CD4-positive, alpha-beta memory T cell (primary cell): Measurements from ENCODE around the gene FFAR2. TPM values are rescaled to one million over a fixed set of nuclear protein-coding genes. Genes with fewer than 3 reads are reported as not detected.
"Not testable (repeated sequence)": the region's sequence is repeated elsewhere in the genome, so short reads cannot be mapped to it uniquely, and the experiment has no call there.

Source experiments
- CTCF ChIA-PET: fragments of 350-600 bp; sonication (Branson Sonifier 250); formaldehyde crosslinking; loops from one replicate; lab custom pipeline; 2021; ENCODE audit warnings: inconsistent platforms; ENCODE audit not compliant: partially characterized antibody; lab: Charles Lee
- POLR2A ChIA-PET: fragments of 350-600 bp; sonication (Branson Sonifier 250); formaldehyde crosslinking; loops from one replicate; lab custom pipeline; 2021; ENCODE audit not compliant: partially characterized antibody; lab: Charles Lee
- DNase-seq, 5 donors: peaks; one replicate each; pipeline versions ENCODE4 v3.0.0 to v3.0.0-alpha.2; 2020 to 2022; ENCODE audit warnings: mixed read lengths in 1 of 5
- H3K27ac ChIP-seq: one replicate; pipeline ENCODE4 v1.7.0; 2013; ENCODE audit warnings: low read depth, low read length
- H3K27me3 ChIP-seq: 2 replicates; pipeline ENCODE4 v1.7.0; 2013; ENCODE audit warnings: mild to moderate bottlenecking, low read length, moderate library complexity; ENCODE audit not compliant: insufficient read depth
- H3K36me3 ChIP-seq: 2 replicates; pipeline ENCODE4 v1.7.0; 2013; ENCODE audit warnings: mild to moderate bottlenecking, low read length, moderate library complexity; ENCODE audit not compliant: insufficient read depth
- H3K4me1 ChIP-seq: 2 replicates; pipeline ENCODE4 v1.7.0; 2013; ENCODE audit warnings: mild to moderate bottlenecking, low read length, moderate library complexity; ENCODE audit not compliant: insufficient read depth
- H3K4me3 ChIP-seq, 2 donors: one replicate each; pipeline ENCODE4 v1.7.0; 2013; ENCODE audit warnings: low read length in 2 of 2, mild to moderate bottlenecking in 1 of 2
- H3K9me3 ChIP-seq, 2 donors: one replicate each; pipeline ENCODE4 v1.7.0; 2013; ENCODE audit warnings: low read length in 2 of 2, control low read depth in 1 of 2; ENCODE audit not compliant: control insufficient read depth in 1 of 2
- H3K27ac Mint-ChIP-seq, 7 donors: one replicate each; pipeline ENCODE4 v1.8.0; 2020 to 2021; ENCODE audit warnings: mixed read lengths in 7 of 7, mild to moderate bottlenecking in 6 of 7, inconsistent platforms in 3 of 7, moderate library complexity in 3 of 7
- H3K27me3 Mint-ChIP-seq, 2 donors: one replicate each; pipeline ENCODE4 v1.8.0; 2020 to 2021; ENCODE audit warnings: mixed read lengths in 2 of 2
- H3K36me3 Mint-ChIP-seq, 2 donors: one replicate each; pipeline ENCODE4 v1.8.0; 2020 to 2021; ENCODE audit warnings: mixed read lengths in 2 of 2, inconsistent platforms in 1 of 2, mild to moderate bottlenecking in 1 of 2
- H3K4me1 Mint-ChIP-seq, 4 donors: one replicate each; pipeline ENCODE4 v1.8.0; 2020 to 2021; ENCODE audit warnings: mixed read lengths in 4 of 4, mild to moderate bottlenecking in 1 of 4
- H3K4me3 Mint-ChIP-seq, 8 donors: one replicate each; pipeline ENCODE4 v1.8.0; 2020 to 2021; ENCODE audit warnings: mixed read lengths in 8 of 8, mild to moderate bottlenecking in 7 of 8, moderate library complexity in 6 of 8, inconsistent platforms in 3 of 8
- H3K9me3 Mint-ChIP-seq, 8 donors: one replicate each; pipeline ENCODE4 v1.8.0; 2020 to 2021; ENCODE audit warnings: mixed read lengths in 8 of 8, mild to moderate bottlenecking in 5 of 8, inconsistent platforms in 3 of 8, moderate library complexity in 1 of 8
- intact Hi-C: fragments of 100-400 bp; cut with micrococcal nuclease; formaldehyde crosslinking; loops from one replicate; pipeline ENCODE4 v1.15.1; 2023
- polyA plus RNA-seq, 2 donors: library from polyadenylated mRNA; unstranded; fragments of 300-500 nt; fragmentation: Illumina TruSeq; gene quantifications; one replicate each; pipeline ENCODE4 v1.2.3, GENCODE V29; 2021
- total RNA-seq, 2 experiments: library from RNA; stranded (reverse); gene quantifications; one replicate each; pipeline ENCODE4 v1.2.3, GENCODE V29; 2021

FFAR2 gene
- total and polyA plus RNA-seq, 4 experiments from 2014 or later = 0.15 TPM; not detected in 3

- POLR2A ChIA-PET = no interaction called here
- no peak overlapping the region for H3K27ac ChIP-seq
- no peak overlapping the region for H3K27ac Mint-ChIP-seq
- intact Hi-C loops = no loop called here
- no peaks in the 10 kb centered on the region for H3K36me3 Mint-ChIP-seq
- H3K9me3 ChIP-seq = no peaks in the 10 kb centered on the region
- no peak overlapping the region for H3K4me3 ChIP-seq
- no peak for DNase-seq
- H3K27me3 Mint-ChIP-seq = peaks cover 8 to 15% of the 10 kb centered on the region in 2 donors
- no peaks in the 10 kb centered on the region for H3K4me1 Mint-ChIP-seq
- CTCF ChIA-PET = no interaction called here
- no peak overlapping the region for H3K4me3 Mint-ChIP-seq
- H3K9me3 Mint-ChIP-seq = no peaks in the 10 kb centered on the region
- no peaks in the 10 kb centered on the region for H3K36me3 ChIP-seq
- peaks cover 10% of the 10 kb centered on the region for H3K27me3 ChIP-seq
- H3K4me1 ChIP-seq = no peaks in the 10 kb centered on the region
Measured at GRCh38 chr19:35416331-35416730, 31.7 kb upstream of the FFAR2 start.

- H3K27me3 Mint-ChIP-seq = peaks cover 8 to 15% of the 10 kb centered on the region in 2 donors
- no peaks in the 10 kb centered on the region for H3K36me3 Mint-ChIP-seq
- Histone ChIP-seq H3K27ac (no peak overlapping the region), H3K4me1 (no peaks in the 10 kb centered on the region), H3K36me3 (no peaks in the 10 kb centered on the region), H3K27me3 (peaks cover 10% of the 10 kb centered on the region), H3K4me3 (no peak overlapping the region), H3K9me3 (no peaks in the 10 kb centered on the region)
- no peaks in the 10 kb centered on the region for H3K9me3 Mint-ChIP-seq
- no peaks in the 10 kb centered on the region for H3K4me1 Mint-ChIP-seq
- no peak overlapping the region for H3K27ac Mint-ChIP-seq
- ChIA-PET CTCF (no interaction called here), POLR2A (no interaction called here)
- intact Hi-C loops = no loop called here
- H3K4me3 Mint-ChIP-seq = no peak overlapping the region
- DNase-seq = no peak
Measured at GRCh38 chr19:35417278-35417677, 30.8 kb upstream of the FFAR2 start.

- intact Hi-C loops = no loop called here
- Histone ChIP-seq H3K27ac (no peak overlapping the region), H3K4me1 (no peaks in the 10 kb centered on the region), H3K36me3 (no peaks in the 10 kb centered on the region), H3K27me3 (peaks cover 10% of the 10 kb centered on the region), H3K9me3 (no peaks in the 10 kb centered on the region), H3K4me3 (no peak overlapping the region)
- Mint-ChIP-seq H3K9me3 (no peaks in the 10 kb centered on the region), H3K4me3 (no peak overlapping the region), H3K36me3 (no peaks in the 10 kb centered on the region), H3K4me1 (no peaks in the 10 kb centered on the region), H3K27me3 (peaks cover 8 to 11% of the 10 kb centered on the region in 2 donors), H3K27ac (no peak overlapping the region)
- CTCF ChIA-PET = no interaction called here
- DNase-seq = no peak
- POLR2A ChIA-PET = no interaction called here
Measured at GRCh38 chr19:35417713-35418534, 30.1 kb upstream of the FFAR2 start.

- intact Hi-C loops = no loop called here
- Mint-ChIP-seq H3K4me3 (no peak overlapping the region), H3K27ac (no peak overlapping the region), H3K36me3 (no peaks in the 10 kb centered on the region), H3K27me3 (peaks cover 7 to 8% of the 10 kb centered on the region in 2 donors), H3K9me3 (no peaks in the 10 kb centered on the region), H3K4me1 (no peaks in the 10 kb centered on the region)
- Histone ChIP-seq H3K4me3 (no peak overlapping the region), H3K9me3 (no peaks in the 10 kb centered on the region), H3K27me3 (peaks cover 10% of the 10 kb centered on the region), H3K27ac (no peak overlapping the region), H3K4me1 (no peaks in the 10 kb centered on the region), H3K36me3 (no peaks in the 10 kb centered on the region)
- ChIA-PET POLR2A (no interaction called here), CTCF (no interaction called here)
- DNase-seq = no peak
Measured at GRCh38 chr19:35419046-35419445, 29.0 kb upstream of the FFAR2 start.

- Histone ChIP-seq H3K9me3 (no peaks in the 10 kb centered on the region), H3K36me3 (no peaks in the 10 kb centered on the region), H3K4me1 (no peaks in the 10 kb centered on the region), H3K27ac (no peak overlapping the region), H3K27me3 (peaks cover 10% of the 10 kb centered on the region), H3K4me3 (no peak overlapping the region)
- intact Hi-C loops = no loop called here
- Mint-ChIP-seq H3K4me3 (no peak overlapping the region), H3K4me1 (no peaks in the 10 kb centered on the region), H3K27me3 (peaks cover 5 to 8% of the 10 kb centered on the region in 2 donors), H3K27ac (no peak overlapping the region), H3K9me3 (no peaks in the 10 kb centered on the region), H3K36me3 (no peaks in the 10 kb centered on the region)
- ChIA-PET POLR2A (no interaction called here), CTCF (interaction anchor here (0.7 to 1.4 kb wide), 3 partner anchors 67 to 75 kb away, joined by 3 to 4 read pairs (median 3); no protein-coding TSS in a partner anchor)
- DNase-seq = no peak
Measured at GRCh38 chr19:35419805-35420204, 28.3 kb upstream of the FFAR2 start.

- POLR2A ChIA-PET = no interaction called here
- H3K4me3 ChIP-seq = no peak overlapping the region
- no peak overlapping the region for H3K27ac ChIP-seq
- Mint-ChIP-seq H3K36me3 (no peaks in the 10 kb centered on the region), H3K4me1 (no peaks in the 10 kb centered on the region), H3K27me3 (peaks cover 3 to 8% of the 10 kb centered on the region in 2 donors), H3K27ac (no peak overlapping the region), H3K4me3 (no peak overlapping the region), H3K9me3 (no peaks in the 10 kb centered on the region)
- no peaks in the 10 kb centered on the region for H3K9me3 ChIP-seq
- H3K4me1 ChIP-seq = no peaks in the 10 kb centered on the region
- no peaks in the 10 kb centered on the region for H3K36me3 ChIP-seq
- DNase-seq = no peak
- intact Hi-C loops = no loop called here
- CTCF ChIA-PET = no interaction called here
- H3K27me3 ChIP-seq = peaks cover 8% of the 10 kb centered on the region
Measured at GRCh38 chr19:35421362-35421761, 26.7 kb upstream of the FFAR2 start.

- H3K27me3 ChIP-seq, H3K4me3 Mint-ChIP-seq, H3K4me3 ChIP-seq, intact Hi-C loops, H3K4me1 ChIP-seq, H3K9me3 Mint-ChIP-seq, H3K36me3 Mint-ChIP-seq, H3K4me1 Mint-ChIP-seq, H3K27ac Mint-ChIP-seq, H3K27me3 Mint-ChIP-seq, CTCF ChIA-PET, DNase-seq, H3K9me3 ChIP-seq, POLR2A ChIA-PET, H3K27ac ChIP-seq, H3K36me3 ChIP-seq: not testable (repeated sequence)
Measured at GRCh38 chr19:35423406-35423805, 24.7 kb upstream of the FFAR2 start.
